Measurements from ENCODE around the gene AIFM2. TPM values are rescaled to one million over a fixed set of nuclear protein-coding genes. Genes with fewer than 3 reads are reported as not detected.
A peak's percentile ranks its signal among the peaks of the same experiment; 100 is the strongest.

Gene AIFM2
- total and polyA plus RNA-seq, 2 of the 13 experiments (the other 11 are each of a cell fraction or from before 2014, with no cell fraction given): 20.3 to 29.5 TPM

DNA sequence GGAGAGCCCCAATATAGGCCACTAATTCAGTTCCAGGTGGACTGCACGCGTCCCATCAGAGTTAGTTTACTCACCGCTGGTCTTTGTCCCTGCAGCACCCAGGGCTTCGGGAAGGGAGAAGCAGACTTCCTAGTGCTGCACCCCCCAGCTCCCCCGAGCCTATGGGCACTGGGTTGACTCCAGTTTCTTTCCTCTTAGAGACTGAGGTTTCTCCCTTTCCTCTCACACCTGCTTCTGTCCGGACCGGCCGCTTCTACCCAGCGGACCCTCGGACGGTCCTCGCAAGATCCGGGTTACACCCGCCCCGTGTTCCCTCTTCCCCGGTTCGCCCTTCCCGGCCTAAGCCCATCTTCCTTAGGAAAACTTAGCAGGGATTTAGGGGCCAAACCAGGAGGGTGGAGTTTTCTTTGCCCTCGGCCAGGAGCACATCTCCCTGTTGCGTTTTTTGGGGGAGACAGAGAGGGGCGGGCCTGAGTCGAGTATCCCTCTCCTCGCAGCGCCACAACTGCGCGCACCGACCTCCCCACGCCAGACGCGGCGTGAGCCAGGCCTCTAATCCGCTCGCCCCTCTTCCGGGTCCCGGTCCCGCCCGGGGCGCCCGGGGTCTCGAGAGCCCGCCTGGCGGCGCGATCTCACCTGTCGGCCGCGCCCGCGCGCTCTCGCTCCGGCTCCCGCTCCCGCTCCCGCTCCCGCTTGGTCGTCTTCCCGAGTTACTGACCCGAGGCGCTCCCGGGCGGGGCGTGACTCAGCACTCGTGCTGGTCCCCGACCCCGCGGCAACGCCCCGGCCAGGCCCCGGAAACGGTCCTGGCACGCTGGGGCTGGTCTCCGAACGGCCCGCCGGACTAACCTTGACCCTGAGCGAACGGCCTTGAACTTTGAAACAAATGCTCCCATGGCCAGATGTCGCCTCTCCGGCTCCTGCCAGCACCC is at the start of gene AIFM2 (continued):
- TF ChIP-seq, protein P1, sequence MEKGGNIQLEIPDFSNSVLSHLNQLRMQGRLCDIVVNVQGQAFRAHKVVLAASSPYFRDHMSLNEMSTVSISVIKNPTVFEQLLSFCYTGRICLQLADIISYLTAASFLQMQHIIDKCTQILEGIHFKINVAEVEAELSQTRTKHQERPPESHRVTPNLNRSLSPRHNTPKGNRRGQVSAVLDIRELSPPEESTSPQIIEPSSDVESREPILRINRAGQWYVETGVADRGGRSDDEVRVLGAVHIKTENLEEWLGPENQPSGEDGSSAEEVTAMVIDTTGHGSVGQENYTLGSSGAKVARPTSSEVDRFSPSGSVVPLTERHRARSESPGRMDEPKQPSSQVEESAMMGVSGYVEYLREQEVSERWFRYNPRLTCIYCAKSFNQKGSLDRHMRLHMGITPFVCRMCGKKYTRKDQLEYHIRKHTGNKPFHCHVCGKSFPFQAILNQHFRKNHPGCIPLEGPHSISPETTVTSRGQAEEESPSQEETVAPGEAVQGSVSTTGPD (CRISPR knock-in tag; IDR thresholded peaks at IDR 0.05): no peak
- TF ChIP-seq KDM5B (CRISPR knock-in tag; IDR thresholded peaks at IDR 0.05; ENCODE audit: borderline replicate concordance): peak; percentile 91
- TF ChIP-seq ZNF83 (CRISPR knock-in tag; IDR thresholded peaks at IDR 0.05; ENCODE audit: borderline replicate concordance): no peak
- peak; percentile 94 for TF ChIP-seq SALL1 (CRISPR knock-in tag; IDR thresholded peaks at IDR 0.05)
- TF ChIP-seq EP300 (IDR thresholded peaks at IDR 0.05; ENCODE audit: low read depth in 2 of 2, low read length in 2 of 2): peak in 1 of 2 experiments; percentile 78; a peak in 2 of 4 replicates
- TF ChIP-seq EP300 (CRISPR knock-in tag; IDR thresholded peaks at IDR 0.05; ENCODE audit: borderline replicate concordance): peak; percentile 79; the same call in 1 of the 2 replicates
- TF ChIP-seq EHMT2 (IDR thresholded peaks at IDR 0.05; ENCODE audit: borderline replicate concordance, low read depth, low read length): no peak
- no peak for TF ChIP-seq GABPA (IDR thresholded peaks at IDR 0.05; ENCODE audit: low read depth, low read length)
- peak; percentile 72 for TF ChIP-seq GABPA (CRISPR knock-in tag; IDR thresholded peaks at IDR 0.05; ENCODE audit: low read depth)
- no peak for TF ChIP-seq SIX4 (CRISPR knock-in tag; IDR thresholded peaks at IDR 0.05)
- TF ChIP-seq, protein P2, sequence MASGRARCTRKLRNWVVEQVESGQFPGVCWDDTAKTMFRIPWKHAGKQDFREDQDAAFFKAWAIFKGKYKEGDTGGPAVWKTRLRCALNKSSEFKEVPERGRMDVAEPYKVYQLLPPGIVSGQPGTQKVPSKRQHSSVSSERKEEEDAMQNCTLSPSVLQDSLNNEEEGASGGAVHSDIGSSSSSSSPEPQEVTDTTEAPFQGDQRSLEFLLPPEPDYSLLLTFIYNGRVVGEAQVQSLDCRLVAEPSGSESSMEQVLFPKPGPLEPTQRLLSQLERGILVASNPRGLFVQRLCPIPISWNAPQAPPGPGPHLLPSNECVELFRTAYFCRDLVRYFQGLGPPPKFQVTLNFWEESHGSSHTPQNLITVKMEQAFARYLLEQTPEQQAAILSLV (CRISPR knock-in tag; IDR thresholded peaks at IDR 0.05; ENCODE audit: borderline replicate concordance): peak; percentile 88
- TF ChIP-seq HMG20B (CRISPR knock-in tag; conservative IDR thresholded peaks at IDR 0.05): no peak
- TF ChIP-seq ZNF292 (CRISPR knock-in tag; IDR thresholded peaks at IDR 0.05; ENCODE audit: borderline replicate concordance, low read depth): no peak; the same call in 1 of the 2 replicates
- TF ChIP-seq ZSCAN20 (CRISPR knock-in tag; IDR thresholded peaks at IDR 0.05; ENCODE audit: borderline replicate concordance): peak; percentile 68; the same call in 1 of the 2 replicates
- TF ChIP-seq ZNF567 (CRISPR knock-in tag; IDR thresholded peaks at IDR 0.05; ENCODE audit: borderline replicate concordance): no peak
- no peak; the same call in 1 of the 2 replicates for TF ChIP-seq ZNF556 (CRISPR knock-in tag; IDR thresholded peaks at IDR 0.05; ENCODE audit: borderline replicate concordance)
- no peak for TF ChIP-seq SP1 (IDR thresholded peaks at IDR 0.05)
- TF ChIP-seq SP1 (CRISPR knock-in tag; IDR thresholded peaks at IDR 0.05): no peak; the same call in 1 of the 2 replicates
- TF ChIP-seq, protein P3, sequence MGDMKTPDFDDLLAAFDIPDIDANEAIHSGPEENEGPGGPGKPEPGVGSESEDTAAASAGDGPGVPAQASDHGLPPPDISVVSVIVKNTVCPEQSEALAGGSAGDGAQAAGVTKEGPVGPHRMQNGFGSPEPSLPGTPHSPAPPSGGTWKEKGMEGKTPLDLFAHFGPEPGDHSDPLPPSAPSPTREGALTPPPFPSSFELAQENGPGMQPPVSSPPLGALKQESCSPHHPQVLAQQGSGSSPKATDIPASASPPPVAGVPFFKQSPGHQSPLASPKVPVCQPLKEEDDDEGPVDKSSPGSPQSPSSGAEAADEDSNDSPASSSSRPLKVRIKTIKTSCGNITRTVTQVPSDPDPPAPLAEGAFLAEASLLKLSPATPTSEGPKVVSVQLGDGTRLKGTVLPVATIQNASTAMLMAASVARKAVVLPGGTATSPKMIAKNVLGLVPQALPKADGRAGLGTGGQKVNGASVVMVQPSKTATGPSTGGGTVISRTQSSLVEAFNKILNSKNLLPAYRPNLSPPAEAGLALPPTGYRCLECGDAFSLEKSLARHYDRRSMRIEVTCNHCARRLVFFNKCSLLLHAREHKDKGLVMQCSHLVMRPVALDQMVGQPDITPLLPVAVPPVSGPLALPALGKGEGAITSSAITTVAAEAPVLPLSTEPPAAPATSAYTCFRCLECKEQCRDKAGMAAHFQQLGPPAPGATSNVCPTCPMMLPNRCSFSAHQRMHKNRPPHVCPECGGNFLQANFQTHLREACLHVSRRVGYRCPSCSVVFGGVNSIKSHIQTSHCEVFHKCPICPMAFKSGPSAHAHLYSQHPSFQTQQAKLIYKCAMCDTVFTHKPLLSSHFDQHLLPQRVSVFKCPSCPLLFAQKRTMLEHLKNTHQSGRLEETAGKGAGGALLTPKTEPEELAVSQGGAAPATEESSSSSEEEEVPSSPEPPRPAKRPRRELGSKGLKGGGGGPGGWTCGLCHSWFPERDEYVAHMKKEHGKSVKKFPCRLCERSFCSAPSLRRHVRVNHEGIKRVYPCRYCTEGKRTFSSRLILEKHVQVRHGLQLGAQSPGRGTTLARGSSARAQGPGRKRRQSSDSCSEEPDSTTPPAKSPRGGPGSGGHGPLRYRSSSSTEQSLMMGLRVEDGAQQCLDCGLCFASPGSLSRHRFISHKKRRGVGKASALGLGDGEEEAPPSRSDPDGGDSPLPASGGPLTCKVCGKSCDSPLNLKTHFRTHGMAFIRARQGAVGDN (CRISPR knock-in tag; IDR thresholded peaks at IDR 0.05): peak; percentile 94
- peak; percentile 46; the same call in 1 of the 2 replicates for TF ChIP-seq ZNF501 (CRISPR knock-in tag; IDR thresholded peaks at IDR 0.05)
- TF ChIP-seq ZNF660 (CRISPR knock-in tag; IDR thresholded peaks at IDR 0.05; ENCODE audit: borderline replicate concordance, low read depth): no peak

All from HepG2 (cell line).